AG09319 (cell line): ENCODE measurements around the gene SMIM45.

Source experiments
- DNase-seq: peaks from one replicate; pipeline ENCODE4 v3.0.0-alpha.2; 2010; ENCODE audit warnings: low read depth; ENCODE audit errors: extremely low read depth
- TF ChIP-seq, protein P1 (sequence below): IDR thresholded peaks from 2 replicates; pipeline ENCODE4 v1.5.1; 2011; ENCODE audit warnings: low read depth, mild to moderate bottlenecking, inconsistent platforms, low read length, moderate library complexity

SMIM45 gene

DNA sequence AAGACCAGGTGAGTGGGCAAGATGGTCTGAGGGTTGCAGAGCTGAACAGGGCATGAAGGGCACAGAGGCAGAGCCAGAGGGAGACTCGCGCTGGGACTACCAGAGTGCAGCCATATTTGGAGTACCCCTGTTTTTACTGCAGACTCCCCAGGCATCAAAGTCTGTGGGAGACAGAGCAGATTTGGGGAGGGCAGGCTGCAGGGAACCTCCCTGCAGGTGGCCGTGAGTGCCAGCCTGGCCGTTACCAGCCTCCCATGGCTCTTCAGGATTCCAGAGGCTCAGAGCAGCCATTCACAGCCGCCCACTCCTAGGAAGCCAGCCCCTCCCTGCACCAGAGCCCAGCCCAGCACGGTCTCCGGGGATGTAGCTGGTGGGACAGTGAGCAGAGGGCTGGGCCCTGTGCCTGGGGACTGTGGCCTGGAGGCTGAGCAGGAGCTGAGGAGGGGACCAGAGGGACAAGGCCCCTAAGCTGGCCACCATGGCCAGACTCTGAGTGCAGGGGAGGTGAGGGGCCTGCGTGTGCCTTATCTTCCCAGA lies 17.2 kb downstream of the SMIM45 start, which contains the start of gene SEPTIN3:
Gene SEPTIN3, plus strand, starts transcription at position 334 of the 537 bp plus-strand sequence. CDS start 2,050 bp downstream, outside the sequence.
- TF ChIP-seq, protein P1, sequence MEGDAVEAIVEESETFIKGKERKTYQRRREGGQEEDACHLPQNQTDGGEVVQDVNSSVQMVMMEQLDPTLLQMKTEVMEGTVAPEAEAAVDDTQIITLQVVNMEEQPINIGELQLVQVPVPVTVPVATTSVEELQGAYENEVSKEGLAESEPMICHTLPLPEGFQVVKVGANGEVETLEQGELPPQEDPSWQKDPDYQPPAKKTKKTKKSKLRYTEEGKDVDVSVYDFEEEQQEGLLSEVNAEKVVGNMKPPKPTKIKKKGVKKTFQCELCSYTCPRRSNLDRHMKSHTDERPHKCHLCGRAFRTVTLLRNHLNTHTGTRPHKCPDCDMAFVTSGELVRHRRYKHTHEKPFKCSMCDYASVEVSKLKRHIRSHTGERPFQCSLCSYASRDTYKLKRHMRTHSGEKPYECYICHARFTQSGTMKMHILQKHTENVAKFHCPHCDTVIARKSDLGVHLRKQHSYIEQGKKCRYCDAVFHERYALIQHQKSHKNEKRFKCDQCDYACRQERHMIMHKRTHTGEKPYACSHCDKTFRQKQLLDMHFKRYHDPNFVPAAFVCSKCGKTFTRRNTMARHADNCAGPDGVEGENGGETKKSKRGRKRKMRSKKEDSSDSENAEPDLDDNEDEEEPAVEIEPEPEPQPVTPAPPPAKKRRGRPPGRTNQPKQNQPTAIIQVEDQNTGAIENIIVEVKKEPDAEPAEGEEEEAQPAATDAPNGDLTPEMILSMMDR, result no peak
- no peak for DNase-seq

DNA sequence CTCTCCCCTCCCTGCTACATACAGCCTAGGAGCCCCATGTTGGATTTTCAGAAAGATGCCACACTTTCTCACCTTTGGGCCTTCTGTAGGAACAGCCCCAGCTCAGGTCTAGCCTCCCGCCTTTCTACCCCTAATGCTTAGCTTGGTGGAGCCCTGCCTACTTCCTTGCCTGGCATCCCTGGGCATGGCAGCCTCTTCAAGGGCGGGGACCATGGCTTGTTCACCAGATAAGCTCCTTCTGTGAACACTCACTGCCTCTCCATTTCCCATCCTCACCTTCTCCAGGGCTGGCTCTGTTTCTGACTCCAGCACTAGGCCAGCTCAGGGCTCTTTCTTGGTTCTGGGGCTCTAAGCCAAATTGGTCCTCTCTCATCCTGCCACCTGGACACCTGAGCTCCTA lies 18.7 kb downstream of the SMIM45 start:
- TF ChIP-seq, protein P1, result no peak
- DNase-seq, result no peak

DNA sequence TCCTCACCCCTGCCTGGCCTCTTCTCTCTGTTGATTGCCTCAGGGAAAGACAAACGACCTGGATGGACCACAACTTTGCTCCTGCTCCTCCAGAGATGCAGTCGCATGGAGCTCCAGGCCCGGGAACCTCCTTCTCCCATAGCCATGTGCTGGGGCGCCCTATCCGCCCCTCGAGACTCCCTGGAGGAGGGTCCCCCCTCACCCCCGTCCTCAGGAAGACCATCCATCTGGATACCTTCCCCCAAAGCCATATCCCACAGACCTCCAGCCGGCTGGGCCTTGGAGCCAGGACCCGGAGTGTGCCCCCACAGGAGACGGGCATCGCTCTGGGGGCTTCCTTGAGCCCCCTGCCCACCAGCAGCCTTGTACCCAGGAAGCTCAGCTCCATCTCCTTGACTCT lies 19.5 kb downstream of the SMIM45 start:
- no peak for DNase-seq
- TF ChIP-seq, protein P1, result no peak

DNA sequence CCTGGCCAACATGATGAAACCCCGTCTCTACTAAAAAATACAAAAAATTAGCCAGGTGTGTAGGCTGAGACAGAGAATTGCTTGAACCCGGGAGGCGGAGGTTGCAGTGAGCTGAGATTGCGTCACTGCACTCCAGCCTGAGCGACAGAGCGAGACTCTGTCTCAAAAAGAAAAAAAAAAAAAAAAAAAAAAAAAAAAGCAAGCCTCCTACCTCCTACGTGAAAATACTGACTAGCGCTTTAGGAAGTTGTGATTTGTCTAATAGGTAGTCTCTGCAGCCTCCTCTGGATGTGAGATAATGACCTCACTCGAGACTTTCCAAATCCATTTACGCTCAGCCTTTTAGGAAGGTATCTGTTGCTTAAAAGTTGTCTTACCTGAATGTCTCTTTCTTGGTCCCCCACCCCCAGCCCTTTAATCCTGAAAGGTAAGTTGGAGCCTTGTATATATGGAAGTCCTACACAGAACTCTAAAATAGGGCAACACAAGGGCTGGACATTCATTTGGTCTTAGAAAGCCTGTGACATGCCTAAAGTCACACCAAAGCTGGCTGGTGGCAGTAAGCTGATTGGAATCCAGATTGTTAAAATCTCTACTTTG lies 22.8 kb downstream of the SMIM45 start:
- TF ChIP-seq, protein P1, result no peak
- no peak for DNase-seq

DNA sequence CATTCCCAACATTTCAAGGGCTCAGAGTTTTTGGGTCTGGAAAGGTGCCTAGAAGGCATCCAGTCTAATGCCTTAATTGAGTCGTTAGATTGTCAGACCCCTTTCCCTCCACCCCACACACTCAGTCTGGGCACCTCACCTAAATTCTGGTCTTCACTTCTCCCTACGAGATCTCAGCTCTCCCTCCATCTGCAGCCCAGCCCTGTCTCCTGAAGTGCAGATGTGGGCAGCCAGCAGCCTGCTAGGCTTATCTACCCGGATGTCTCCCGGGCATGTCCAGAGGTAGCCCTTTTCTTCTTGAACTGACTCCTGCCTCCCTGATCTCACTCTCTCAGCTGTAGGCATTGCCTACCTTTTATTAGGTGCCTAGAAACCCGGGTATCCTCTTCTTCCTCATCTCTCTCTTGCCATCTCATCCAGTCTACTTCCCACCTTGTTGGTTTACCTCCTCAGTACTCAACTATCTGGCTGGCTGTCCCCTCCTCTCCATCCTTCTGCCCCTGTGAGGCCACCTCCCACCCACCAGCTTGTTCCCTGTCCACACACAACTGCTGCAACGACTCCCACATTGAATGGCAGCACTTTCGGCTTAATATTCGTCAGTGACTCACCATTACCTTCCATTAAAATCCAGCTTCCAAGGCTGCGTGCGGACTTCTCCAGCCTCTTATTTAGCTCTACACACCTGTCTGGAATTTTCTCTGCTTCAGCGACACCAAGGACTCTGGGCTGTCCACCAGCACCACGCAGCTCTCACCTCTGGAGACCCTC lies 23.5 kb downstream of the SMIM45 start:
- DNase-seq, result no peak
- TF ChIP-seq, protein P1, result no peak

DNA sequence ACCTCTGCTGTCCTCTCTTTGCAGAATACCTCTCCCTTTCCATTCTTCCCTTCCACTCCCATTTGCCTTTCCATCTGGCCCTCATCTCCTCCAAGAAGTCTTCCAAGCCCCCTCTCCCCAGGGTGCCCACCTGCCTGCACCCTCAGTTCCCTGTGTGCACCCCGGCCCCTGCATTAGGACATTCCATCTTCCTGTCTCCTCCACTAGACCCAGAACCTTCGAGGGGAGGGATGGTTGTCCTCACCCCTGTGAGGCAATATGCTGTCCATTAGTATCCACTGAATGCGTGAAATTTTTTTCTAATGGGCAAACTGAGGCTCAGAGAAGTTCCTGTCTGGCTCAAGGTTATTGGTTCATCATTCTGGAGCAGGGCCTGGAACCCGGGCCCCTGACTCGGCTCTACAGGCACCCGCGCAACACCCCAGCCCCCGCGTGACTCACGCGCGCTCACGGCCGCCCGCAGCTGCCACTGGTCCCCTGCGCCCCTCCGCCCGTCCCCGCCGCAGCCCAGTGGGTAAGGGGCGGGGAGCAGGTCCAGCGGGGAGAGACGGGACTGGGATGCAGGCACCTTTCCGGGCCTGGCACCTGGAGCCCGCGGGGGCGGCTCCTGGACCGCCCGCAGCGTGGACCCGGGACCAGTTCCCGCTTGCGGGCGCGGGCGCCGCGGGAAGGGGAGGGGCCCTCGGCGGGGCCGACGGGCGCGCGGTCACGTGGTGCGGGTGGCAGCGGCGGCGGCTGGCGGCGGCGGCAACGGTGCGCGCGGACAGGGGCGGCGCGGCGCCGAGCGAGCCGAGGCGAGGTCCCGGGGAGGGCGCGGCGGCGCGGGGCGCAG lies 24.3 kb downstream of the SMIM45 start:
- no peak for DNase-seq
- TF ChIP-seq, protein P1, result no peak
